ENCODE measurements around the gene OR52H1. TPM values are rescaled to one million over a fixed set of nuclear protein-coding genes. Genes with fewer than 3 reads are reported as not detected.
"Not testable (repeated sequence)": the region's sequence is repeated elsewhere in the genome, so short reads cannot be mapped to it uniquely, and the experiment has no call there.

OR52H1 gene
- total RNA-seq, 2 experiments from 2014 or later, result not detected

GRCh38 chr11:5591613-5592012 is 43.3 kb upstream of the OR52H1 start:
- H3K9me3 Mint-ChIP-seq, result no peaks in the 10 kb centered on the region
- ATAC-seq, result peak; percentile 61
- H3K36me3 Mint-ChIP-seq (ENCODE audit: low read depth), result no peaks in the 10 kb centered on the region

GRCh38 chr11:5589906-5590305 is 41.6 kb upstream of the OR52H1 start:
- H3K4me3 Mint-ChIP-seq; H3K4me1 Mint-ChIP-seq (ENCODE audit: low read depth); H3K27ac Mint-ChIP-seq; DNase-seq; H3K9me3 Mint-ChIP-seq; intact Hi-C loops (cut with micrococcal nuclease); ATAC-seq; H3K27me3 Mint-ChIP-seq; H3K36me3 Mint-ChIP-seq (ENCODE audit: low read depth); POLR2A ChIA-PET; CTCF ChIA-PET: not testable (repeated sequence)

More at GRCh38 chr11:5591613-5592012, 43.3 kb upstream of the OR52H1 start:
- Mint-ChIP-seq H3K4me3 (no peak overlapping the region), H3K27ac (no peak overlapping the region), H3K4me1 (ENCODE audit: low read depth) (peaks cover 2% of the 10 kb centered on the region), H3K27me3 (no peaks in the 10 kb centered on the region)
- intact Hi-C loops (cut with micrococcal nuclease), result no loop called here
- no peak for TF ChIP-seq CTCF (IDR thresholded peaks at IDR 0.05)
- CTCF ChIA-PET, result interaction anchor here (1.2 kb wide), 1 partner anchor 8 kb away, joined by 5 read pairs; no protein-coding TSS in a partner anchor
- peak; percentile 13 for DNase-seq
- POLR2A ChIA-PET, result no interaction called here

GRCh38 chr11:5584458-5584857 is 36.1 kb upstream of the OR52H1 start:
- DNase-seq; CTCF ChIA-PET; POLR2A ChIA-PET; ATAC-seq; H3K27ac Mint-ChIP-seq; H3K36me3 Mint-ChIP-seq (ENCODE audit: low read depth); H3K4me1 Mint-ChIP-seq (ENCODE audit: low read depth); intact Hi-C loops (cut with micrococcal nuclease); H3K4me3 Mint-ChIP-seq; H3K27me3 Mint-ChIP-seq; H3K9me3 Mint-ChIP-seq: not testable (repeated sequence)

- H3K27me3 Mint-ChIP-seq, result no peaks in the 10 kb centered on the region
- no peak for ATAC-seq
- intact Hi-C loops (cut with micrococcal nuclease), result no loop called here
- no peaks in the 10 kb centered on the region for H3K4me1 Mint-ChIP-seq (ENCODE audit: low read depth)
- ChIA-PET CTCF (no interaction called here), POLR2A (no interaction called here)
- no peaks in the 10 kb centered on the region for H3K9me3 Mint-ChIP-seq
- TF ChIP-seq CTCF (IDR thresholded peaks at IDR 0.05), result no peak
- no peak for DNase-seq
- H3K27ac Mint-ChIP-seq, result no peak overlapping the region
- no peak overlapping the region for H3K4me3 Mint-ChIP-seq
- no peaks in the 10 kb centered on the region for H3K36me3 Mint-ChIP-seq (ENCODE audit: low read depth)
Measured at GRCh38 chr11:5581014-5581413, 32.7 kb upstream of the OR52H1 start.

- no peak within 1 kb of the TSS for H3K4me3 Mint-ChIP-seq
- intact Hi-C loops (cut with micrococcal nuclease), result no loop called here
- H3K9me3 Mint-ChIP-seq, result no peaks in the 10 kb centered on the region
- no peaks in the 10 kb centered on the region for H3K27me3 Mint-ChIP-seq
- H3K36me3 Mint-ChIP-seq (ENCODE audit: low read depth), result no peaks in the 10 kb centered on the region
- TF ChIP-seq CTCF (IDR thresholded peaks at IDR 0.05), result no peak
- H3K27ac Mint-ChIP-seq, result no peak within 1 kb of the TSS
- ATAC-seq (no peak), DNase-seq (no peak)
- ChIA-PET CTCF (interaction anchor here (1.7 kb wide), 1 partner anchor 19 kb away, joined by 6 read pairs; no protein-coding TSS in a partner anchor), POLR2A (no interaction called here)
- H3K4me1 Mint-ChIP-seq (ENCODE audit: low read depth), result no peaks in the 10 kb centered on the region
Measured at GRCh38 chr11:5580577-5580976, 32.2 kb upstream of the OR52H1 start, which contains the start of gene OR52B6. Gene OR52B6, plus strand, starts transcription at chr11:5580877. Its CDS starts 0 bp downstream, at chr11:5580877.

- no peaks in the 10 kb centered on the region for H3K27me3 Mint-ChIP-seq
- TF ChIP-seq CTCF (IDR thresholded peaks at IDR 0.05), result no peak
- ChIA-PET CTCF (no interaction called here), POLR2A (no interaction called here)
- no peaks in the 10 kb centered on the region for H3K4me1 Mint-ChIP-seq (ENCODE audit: low read depth)
- H3K9me3 Mint-ChIP-seq, result no peaks in the 10 kb centered on the region
- H3K4me3 Mint-ChIP-seq, result no peak overlapping the region
- no peak for ATAC-seq
- H3K27ac Mint-ChIP-seq, result no peak overlapping the region
- no peak for DNase-seq
- intact Hi-C loops (cut with micrococcal nuclease), result no loop called here
- H3K36me3 Mint-ChIP-seq (ENCODE audit: low read depth), result no peaks in the 10 kb centered on the region
Measured at GRCh38 chr11:5577101-5577500, 28.8 kb upstream of the OR52H1 start.
